Esophagus squamous epithelium (tissue), 4 donors: ENCODE measurements around the gene PTP4A2.

Experiments used
- POLR2A ChIP-seq, 4 donors: fragments of 450-650 bp; IDR thresholded peaks; one replicate each; pipeline ENCODE4 v1.6.1; 2017; ENCODE audit warnings: antibody characterized with exemption in 4 of 4, mild to moderate bottlenecking in 4 of 4, moderate library complexity in 3 of 4
- TF ChIP-seq, protein P1 (sequence below), 6 experiments: fragments of 450-650 bp in 4 of 6; fragments of 200-600 bp in 2 of 6; sonication (generic) in 2 of 6; IDR thresholded peaks; one replicate each; pipeline ENCODE4 v1.5.1; 2016 to 2019; ENCODE audit warnings: antibody characterized with exemption in 6 of 6, mild to moderate bottlenecking in 4 of 6, moderate library complexity in 4 of 6

DNA sequence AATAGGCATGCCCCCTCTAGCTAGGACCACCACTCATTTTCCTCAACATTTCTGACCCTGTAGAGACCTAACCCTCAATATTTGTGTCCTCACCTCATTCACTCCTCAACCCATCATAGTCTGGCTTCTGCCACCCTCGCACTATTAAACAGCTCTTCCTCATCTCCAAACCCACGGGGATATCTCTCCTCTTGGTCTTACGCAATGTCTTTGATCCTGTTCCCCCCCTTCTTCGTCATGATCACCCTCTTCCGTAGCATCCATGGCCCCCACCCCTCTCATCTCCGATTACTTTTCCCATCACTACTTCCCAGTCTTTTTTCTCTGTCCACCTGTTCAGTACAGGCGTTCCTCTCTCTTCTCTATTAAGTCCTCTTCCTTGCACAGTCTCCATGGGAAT lies 70.6 kb downstream of the PTP4A2 start:
- TF ChIP-seq, protein P1, sequence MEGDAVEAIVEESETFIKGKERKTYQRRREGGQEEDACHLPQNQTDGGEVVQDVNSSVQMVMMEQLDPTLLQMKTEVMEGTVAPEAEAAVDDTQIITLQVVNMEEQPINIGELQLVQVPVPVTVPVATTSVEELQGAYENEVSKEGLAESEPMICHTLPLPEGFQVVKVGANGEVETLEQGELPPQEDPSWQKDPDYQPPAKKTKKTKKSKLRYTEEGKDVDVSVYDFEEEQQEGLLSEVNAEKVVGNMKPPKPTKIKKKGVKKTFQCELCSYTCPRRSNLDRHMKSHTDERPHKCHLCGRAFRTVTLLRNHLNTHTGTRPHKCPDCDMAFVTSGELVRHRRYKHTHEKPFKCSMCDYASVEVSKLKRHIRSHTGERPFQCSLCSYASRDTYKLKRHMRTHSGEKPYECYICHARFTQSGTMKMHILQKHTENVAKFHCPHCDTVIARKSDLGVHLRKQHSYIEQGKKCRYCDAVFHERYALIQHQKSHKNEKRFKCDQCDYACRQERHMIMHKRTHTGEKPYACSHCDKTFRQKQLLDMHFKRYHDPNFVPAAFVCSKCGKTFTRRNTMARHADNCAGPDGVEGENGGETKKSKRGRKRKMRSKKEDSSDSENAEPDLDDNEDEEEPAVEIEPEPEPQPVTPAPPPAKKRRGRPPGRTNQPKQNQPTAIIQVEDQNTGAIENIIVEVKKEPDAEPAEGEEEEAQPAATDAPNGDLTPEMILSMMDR (IDR thresholded peaks at IDR 0.05): no peak
- TF ChIP-seq POLR2A (IDR thresholded peaks at IDR 0.05): no peak
